ENCODE measurements around the gene HMMR. TPM values are rescaled to one million over a fixed set of nuclear protein-coding genes. Genes with fewer than 3 reads are reported as not detected.

Gene HMMR
- total and polyA plus RNA-seq, 9 of the 15 experiments (the other 6 are each of a cell fraction or from before 2014, with no cell fraction given), result 74.9 to 133 (median 90.8) TPM

GRCh38 chr5:163434401-163434866, 26.0 kb upstream of the HMMR start (continued):
- TF ChIP-seq ZNF592 (IDR thresholded peaks at IDR 0.05) (peak; percentile 62), HDAC2 (IDR thresholded peaks at IDR 0.05) (peak; percentile 67), TCF3 (CRISPR knock-in tag; IDR thresholded peaks at IDR 0.05) (peak; percentile 60), CTCF (IDR thresholded peaks at IDR 0.05 in 2 of 3, conservative IDR thresholded peaks at IDR 0.05 in 1 of 3; ENCODE audit: insufficient read depth in 2 of 3, low read depth in 1 of 3, low read length in 3 of 3) (no peak), TBL1XR1 (IDR thresholded peaks at IDR 0.05; ENCODE audit: low read length in 2 of 2) (no peak), RNF2 (IDR thresholded peaks at IDR 0.05) (0 out of 2 replicates have a peak, but pooled peaks have one; percentile 29), ZNF449 (CRISPR knock-in tag; IDR thresholded peaks at IDR 0.05) (0 out of 2 replicates have a peak, but pooled peaks have one; percentile 25)

All from K562 (cell line).